Right lobe of liver (tissue), 4 donors: ENCODE data around the gene GID8.

Experiments
- POLR2A ChIP-seq: fragments of 450-650 bp; IDR thresholded peaks from one replicate; pipeline ENCODE4 v1.6.1; 2017; ENCODE audit warnings: antibody characterized with exemption, mild to moderate bottlenecking
- TF ChIP-seq, protein P1 (sequence below), 4 donors: fragments of 200-600 bp in 3 of 4; fragments of 450-650 bp in 1 of 4; IDR thresholded peaks; one replicate each; pipeline versions ENCODE4 v1.5.1 to v1.8.0; 2016 to 2022; ENCODE audit warnings: antibody characterized with exemption in 4 of 4, mild to moderate bottlenecking in 2 of 4
- donor health status: DM: no; HTN: no; CAD: no.
- donor health status: DM: no; HTN: no; CAD: no.
- donor health status: DM: no; HTN: yes; CAD: no.

- TF ChIP-seq, protein P1, sequence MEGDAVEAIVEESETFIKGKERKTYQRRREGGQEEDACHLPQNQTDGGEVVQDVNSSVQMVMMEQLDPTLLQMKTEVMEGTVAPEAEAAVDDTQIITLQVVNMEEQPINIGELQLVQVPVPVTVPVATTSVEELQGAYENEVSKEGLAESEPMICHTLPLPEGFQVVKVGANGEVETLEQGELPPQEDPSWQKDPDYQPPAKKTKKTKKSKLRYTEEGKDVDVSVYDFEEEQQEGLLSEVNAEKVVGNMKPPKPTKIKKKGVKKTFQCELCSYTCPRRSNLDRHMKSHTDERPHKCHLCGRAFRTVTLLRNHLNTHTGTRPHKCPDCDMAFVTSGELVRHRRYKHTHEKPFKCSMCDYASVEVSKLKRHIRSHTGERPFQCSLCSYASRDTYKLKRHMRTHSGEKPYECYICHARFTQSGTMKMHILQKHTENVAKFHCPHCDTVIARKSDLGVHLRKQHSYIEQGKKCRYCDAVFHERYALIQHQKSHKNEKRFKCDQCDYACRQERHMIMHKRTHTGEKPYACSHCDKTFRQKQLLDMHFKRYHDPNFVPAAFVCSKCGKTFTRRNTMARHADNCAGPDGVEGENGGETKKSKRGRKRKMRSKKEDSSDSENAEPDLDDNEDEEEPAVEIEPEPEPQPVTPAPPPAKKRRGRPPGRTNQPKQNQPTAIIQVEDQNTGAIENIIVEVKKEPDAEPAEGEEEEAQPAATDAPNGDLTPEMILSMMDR (IDR thresholded peaks at IDR 0.05): no peak
- no peak for TF ChIP-seq POLR2A
These were observed 19.5 kb downstream of the GID8 start for GRCh38 chr20:62957136-62958117.
